ENCODE results near the gene SLC35F4. TPM values are rescaled to one million over a fixed set of nuclear protein-coding genes. Genes with fewer than 3 reads are reported as not detected.

SLC35F4 gene
- total RNA-seq, 2 experiments from 2014 or later: not detected

DNA sequence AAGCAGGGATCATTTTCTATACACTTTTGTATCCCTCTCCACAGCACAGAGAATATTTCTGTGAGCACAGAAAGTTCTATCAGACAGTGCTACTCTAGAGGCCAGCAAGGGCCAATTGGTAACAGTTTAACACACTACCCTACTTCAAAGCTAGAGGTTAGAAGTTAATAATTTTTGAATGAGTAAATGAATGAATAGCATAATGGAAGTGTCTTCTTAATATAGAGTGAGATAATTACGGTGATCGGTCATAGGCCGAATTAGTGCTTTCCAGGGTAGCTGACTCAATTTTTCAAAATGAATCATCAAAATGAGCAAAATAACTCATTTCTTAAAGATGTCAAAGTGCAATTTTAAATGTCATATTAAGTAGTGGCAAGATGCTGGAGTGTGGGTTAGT is 305.2 kb downstream of the SLC35F4 start:
- Histone ChIP-seq H3K27ac (ENCODE audit: low read depth in 1 of 2, low read length in 2 of 2) (no peak overlapping the region), H3K36me3 (ENCODE audit: insufficient read depth, low read length) (no peaks in the 10 kb centered on the region), H3K4me1 (ENCODE audit: insufficient read depth, low read length) (no peaks in the 10 kb centered on the region), H3K9me3 (ENCODE audit: control insufficient read depth in 1 of 2, insufficient read depth in 1 of 2, low read length in 2 of 2) (no peaks in the 10 kb centered on the region), H3K4me3 (ENCODE audit: low read length) (no peak overlapping the region), H3K27me3 (ENCODE audit: control insufficient read depth in 1 of 2, insufficient read depth in 2 of 2, low read length in 2 of 2) (no peaks in the 10 kb centered on the region)
- DNase-seq (no peak), ATAC-seq (ENCODE audit: poor library complexity) (no peak)
- CTCF ChIA-PET: no interaction called here
- H3K9me3 Mint-ChIP-seq: peaks cover 1% of the 10 kb centered on the region
- H3K27me3 Mint-ChIP-seq: peaks cover under 1% of the 10 kb centered on the region
- no peak overlapping the region for H3K4me3 Mint-ChIP-seq
- POLR2A ChIA-PET: no interaction called here
- no peaks in the 10 kb centered on the region for H3K4me1 Mint-ChIP-seq (ENCODE audit: low read depth)
- TF ChIP-seq, protein P1, sequence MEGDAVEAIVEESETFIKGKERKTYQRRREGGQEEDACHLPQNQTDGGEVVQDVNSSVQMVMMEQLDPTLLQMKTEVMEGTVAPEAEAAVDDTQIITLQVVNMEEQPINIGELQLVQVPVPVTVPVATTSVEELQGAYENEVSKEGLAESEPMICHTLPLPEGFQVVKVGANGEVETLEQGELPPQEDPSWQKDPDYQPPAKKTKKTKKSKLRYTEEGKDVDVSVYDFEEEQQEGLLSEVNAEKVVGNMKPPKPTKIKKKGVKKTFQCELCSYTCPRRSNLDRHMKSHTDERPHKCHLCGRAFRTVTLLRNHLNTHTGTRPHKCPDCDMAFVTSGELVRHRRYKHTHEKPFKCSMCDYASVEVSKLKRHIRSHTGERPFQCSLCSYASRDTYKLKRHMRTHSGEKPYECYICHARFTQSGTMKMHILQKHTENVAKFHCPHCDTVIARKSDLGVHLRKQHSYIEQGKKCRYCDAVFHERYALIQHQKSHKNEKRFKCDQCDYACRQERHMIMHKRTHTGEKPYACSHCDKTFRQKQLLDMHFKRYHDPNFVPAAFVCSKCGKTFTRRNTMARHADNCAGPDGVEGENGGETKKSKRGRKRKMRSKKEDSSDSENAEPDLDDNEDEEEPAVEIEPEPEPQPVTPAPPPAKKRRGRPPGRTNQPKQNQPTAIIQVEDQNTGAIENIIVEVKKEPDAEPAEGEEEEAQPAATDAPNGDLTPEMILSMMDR (IDR thresholded peaks at IDR 0.05): no peak
- intact Hi-C loops (cut with DNase I, micrococcal nuclease): no loop called here
- no peak overlapping the region for H3K27ac Mint-ChIP-seq
- H3K36me3 Mint-ChIP-seq (ENCODE audit: low read depth): no peaks in the 10 kb centered on the region

DNA sequence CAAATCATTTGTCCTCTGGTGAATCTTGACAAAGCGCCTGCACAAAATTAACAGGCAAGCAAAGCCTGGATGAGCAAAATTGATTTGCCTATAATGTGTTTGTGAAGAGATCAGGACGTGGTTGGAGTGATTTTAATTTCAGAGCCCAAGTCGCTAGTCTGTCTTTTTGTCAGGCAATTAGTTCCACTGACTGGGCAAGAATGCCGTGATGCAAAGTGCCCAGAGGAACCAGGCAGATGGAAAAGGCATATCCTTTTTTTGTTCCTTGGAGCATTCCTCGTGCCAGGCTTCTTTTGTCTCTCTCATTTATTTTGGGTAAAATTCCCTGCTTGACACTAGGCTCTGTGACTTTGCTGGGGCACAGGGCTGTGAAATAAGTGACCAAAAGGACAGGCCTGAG is 306.3 kb downstream of the SLC35F4 start:
- TF ChIP-seq, protein P1 (IDR thresholded peaks at IDR 0.05): no peak
- H3K27ac ChIP-seq (ENCODE audit: low read depth in 1 of 2, low read length in 2 of 2): no peak overlapping the region
- Mint-ChIP-seq H3K27me3 (peaks cover 5% of the 10 kb centered on the region), H3K4me3 (no peak overlapping the region), H3K27ac (no peak overlapping the region), H3K9me3 (peaks cover 4% of the 10 kb centered on the region), H3K36me3 (ENCODE audit: low read depth) (no peaks in the 10 kb centered on the region), H3K4me1 (ENCODE audit: low read depth) (no peaks in the 10 kb centered on the region)
- H3K9me3 ChIP-seq (ENCODE audit: control insufficient read depth in 1 of 2, insufficient read depth in 1 of 2, low read length in 2 of 2): peaks cover 0 to 4% of the 10 kb centered on the region in 2 experiments
- H3K4me3 ChIP-seq (ENCODE audit: low read length): no peak overlapping the region
- POLR2A ChIA-PET: no interaction called here
- H3K36me3 ChIP-seq (ENCODE audit: insufficient read depth, low read length): no peaks in the 10 kb centered on the region
- ATAC-seq (ENCODE audit: poor library complexity) (no peak), DNase-seq (no peak)
- no peaks in the 10 kb centered on the region for H3K27me3 ChIP-seq (ENCODE audit: control insufficient read depth in 1 of 2, insufficient read depth in 2 of 2, low read length in 2 of 2)
- intact Hi-C loops (cut with DNase I, micrococcal nuclease): no loop called here
- H3K4me1 ChIP-seq (ENCODE audit: insufficient read depth, low read length): no peaks in the 10 kb centered on the region
- CTCF ChIA-PET: no interaction called here

DNA sequence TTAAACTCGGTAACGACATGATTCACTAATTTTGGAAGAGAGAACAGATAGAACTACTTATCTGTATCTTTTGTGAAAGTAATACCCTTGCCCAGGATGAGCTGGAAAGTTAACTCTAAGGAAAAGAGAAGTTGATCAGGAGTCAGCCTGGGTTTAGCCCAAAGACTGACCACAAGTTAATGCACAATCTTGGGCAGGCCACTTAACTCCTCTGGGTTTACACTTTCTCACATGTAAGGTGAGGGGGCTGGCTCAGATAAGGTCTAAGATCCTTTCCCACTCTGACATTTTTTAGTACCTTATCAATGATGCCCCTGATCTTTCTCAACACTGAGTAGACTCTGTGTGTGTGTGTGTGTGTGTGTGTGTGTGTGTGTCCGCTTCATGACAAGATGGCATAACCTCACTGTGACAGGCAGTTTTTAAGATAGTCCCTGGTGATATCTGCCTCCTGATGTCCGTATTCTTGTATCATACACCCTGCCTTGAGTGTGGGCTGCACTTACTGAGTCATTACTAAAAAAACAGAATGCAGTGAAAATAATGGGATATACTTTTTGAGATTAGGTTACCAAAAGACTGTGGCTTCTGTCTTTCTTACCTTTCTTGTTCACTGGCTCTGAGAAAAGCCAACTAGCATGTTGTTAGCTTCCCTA is 316.0 kb downstream of the SLC35F4 start:
- H3K9me3 Mint-ChIP-seq: peaks cover 17% of the 10 kb centered on the region
- POLR2A ChIA-PET: no interaction called here
- no peaks in the 10 kb centered on the region for H3K4me1 ChIP-seq (ENCODE audit: insufficient read depth, low read length)
- no peak for DNase-seq
- H3K27ac ChIP-seq (ENCODE audit: low read depth in 1 of 2, low read length in 2 of 2): no peak overlapping the region
- TF ChIP-seq, protein P1 (IDR thresholded peaks at IDR 0.05): no peak
- no peak overlapping the region for H3K4me3 Mint-ChIP-seq
- intact Hi-C loops (cut with DNase I, micrococcal nuclease): no loop called here
- H3K27me3 ChIP-seq (ENCODE audit: control insufficient read depth in 1 of 2, insufficient read depth in 2 of 2, low read length in 2 of 2): no peaks in the 10 kb centered on the region
- no peaks in the 10 kb centered on the region for H3K4me1 Mint-ChIP-seq (ENCODE audit: low read depth)
- peaks cover 7 to 11% of the 10 kb centered on the region in 2 experiments for H3K9me3 ChIP-seq (ENCODE audit: control insufficient read depth in 1 of 2, insufficient read depth in 1 of 2, low read length in 2 of 2)
- H3K27me3 Mint-ChIP-seq: no peaks in the 10 kb centered on the region
- no peaks in the 10 kb centered on the region for H3K36me3 ChIP-seq (ENCODE audit: insufficient read depth, low read length)
- H3K36me3 Mint-ChIP-seq (ENCODE audit: low read depth): no peaks in the 10 kb centered on the region
- no peak for ATAC-seq (ENCODE audit: poor library complexity)
- CTCF ChIA-PET: no interaction called here
- H3K27ac Mint-ChIP-seq: no peak overlapping the region
- H3K4me3 ChIP-seq (ENCODE audit: low read length): no peak overlapping the region
